AG09309 (cell line): ENCODE results near the gene H2AZ2.

Experiments
- DNase-seq: peaks from one replicate; pipeline ENCODE4 v3.0.0-alpha.2; 2010; ENCODE audit warnings: low read depth
- H3K4me3 ChIP-seq: 2 replicates; pipeline ENCODE4 v1.5.1; 2011; ENCODE audit warnings: mild to moderate bottlenecking, low read depth, low read length, moderate library complexity; ENCODE audit not compliant: control insufficient read depth
- CTCF ChIP-seq: IDR thresholded peaks from 2 replicates; pipeline ENCODE4 v1.5.1; 2011; ENCODE audit warnings: mild to moderate bottlenecking, low read depth, low read length, inconsistent platforms; ENCODE audit not compliant: insufficient read depth, control insufficient read depth; ENCODE audit errors: missing control alignments

Gene H2AZ2

DNA sequence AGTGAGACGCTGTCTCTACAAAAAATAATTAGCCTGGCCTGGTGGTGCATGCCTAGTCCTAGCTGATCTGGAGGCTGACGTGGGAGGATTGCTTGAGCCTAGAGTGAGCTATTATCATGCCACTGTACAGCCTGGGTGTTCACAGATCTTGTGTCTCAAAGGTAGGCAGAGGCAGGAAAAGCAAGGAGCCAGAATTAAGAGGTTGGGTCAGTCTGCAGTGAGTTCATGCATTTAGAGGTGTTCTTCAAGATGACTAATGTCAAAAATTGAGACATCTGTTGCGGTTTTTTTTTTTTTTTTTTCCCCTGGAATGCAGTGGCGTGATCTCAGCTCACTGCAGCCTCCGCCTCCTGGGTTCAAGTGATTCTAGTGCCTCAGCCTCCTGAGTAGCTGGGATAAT lies 46.0 kb downstream of the H2AZ2 start:
- no peak for DNase-seq
- H3K4me3 ChIP-seq, result no peak overlapping the region
- no peak for TF ChIP-seq CTCF

DNA sequence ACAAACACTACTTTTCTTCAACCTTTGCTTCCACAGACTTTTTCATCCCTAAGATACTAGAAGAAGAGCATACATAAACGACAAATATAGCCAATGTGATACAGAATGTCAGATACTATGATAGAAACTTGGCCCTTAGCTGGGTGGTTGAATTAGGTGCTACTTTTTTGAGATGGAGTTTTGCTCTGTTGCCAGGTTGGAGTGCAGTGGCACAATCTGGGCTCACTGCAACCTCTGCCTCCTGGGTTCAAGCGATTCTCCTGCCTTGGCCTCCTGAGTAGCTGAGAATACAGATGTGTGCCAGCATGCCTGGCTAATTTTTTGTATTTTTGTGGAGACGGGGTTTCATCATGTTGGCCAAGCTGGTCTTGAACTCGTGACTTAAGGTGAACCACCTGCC lies 47.9 kb downstream of the H2AZ2 start:
- no peak overlapping the region for H3K4me3 ChIP-seq
- DNase-seq, result no peak
- no peak for TF ChIP-seq CTCF

DNA sequence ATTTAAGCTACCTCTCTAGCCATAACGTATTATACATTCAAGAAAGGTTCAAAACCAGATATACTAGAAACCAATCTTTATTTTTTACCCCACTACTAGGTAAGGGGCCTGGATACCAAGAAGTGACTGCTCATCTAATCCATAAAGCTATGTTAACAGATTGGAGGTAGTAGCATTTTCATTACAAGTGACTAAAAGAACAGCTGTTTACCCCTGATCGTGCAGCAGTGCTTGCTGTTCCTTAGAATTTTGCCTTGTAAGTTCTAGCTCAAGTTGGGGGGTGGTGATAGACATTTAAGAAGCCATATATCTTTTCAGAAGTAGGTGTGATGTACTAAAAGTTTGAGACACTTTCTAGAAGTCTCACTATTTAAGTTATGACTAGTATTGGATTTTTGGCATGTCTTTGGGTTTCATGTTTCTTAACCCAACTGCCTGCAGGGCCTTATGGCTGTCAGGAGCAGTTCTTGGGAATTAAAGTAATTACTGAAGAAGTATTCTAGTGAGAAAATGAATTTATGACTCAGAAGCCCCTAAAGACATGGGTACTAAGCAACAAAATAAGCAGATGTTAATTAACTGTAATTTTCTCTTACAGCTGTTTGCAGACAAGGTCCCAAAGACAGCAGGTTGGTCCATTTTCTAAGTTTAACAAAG lies 49.1 kb downstream of the H2AZ2 start:
- no peak for TF ChIP-seq CTCF
- H3K4me3 ChIP-seq, result peak overlapping the region; percentile 56
- DNase-seq, result no peak

- H3K4me3 ChIP-seq, result peak overlapping the region; percentile 56
- peak; percentile 52 for DNase-seq
- TF ChIP-seq CTCF, result peak; percentile 42
These were observed 50.3 kb downstream of the H2AZ2 start for GRCh38 chr7:44797329-44798258.

- H3K4me3 ChIP-seq, result peak within 1 kb of the TSS; percentile 56
- DNase-seq, result peak; percentile 95
- TF ChIP-seq CTCF, result no peak
These were observed 51.2 kb downstream of the H2AZ2 start, which contains the start of gene PPIA for GRCh38 chr7:44796504-44797328. TSS of gene PPIA (plus strand) at chr7:44796681. CDS start at chr7:44796725, 44 bp downstream.

DNA sequence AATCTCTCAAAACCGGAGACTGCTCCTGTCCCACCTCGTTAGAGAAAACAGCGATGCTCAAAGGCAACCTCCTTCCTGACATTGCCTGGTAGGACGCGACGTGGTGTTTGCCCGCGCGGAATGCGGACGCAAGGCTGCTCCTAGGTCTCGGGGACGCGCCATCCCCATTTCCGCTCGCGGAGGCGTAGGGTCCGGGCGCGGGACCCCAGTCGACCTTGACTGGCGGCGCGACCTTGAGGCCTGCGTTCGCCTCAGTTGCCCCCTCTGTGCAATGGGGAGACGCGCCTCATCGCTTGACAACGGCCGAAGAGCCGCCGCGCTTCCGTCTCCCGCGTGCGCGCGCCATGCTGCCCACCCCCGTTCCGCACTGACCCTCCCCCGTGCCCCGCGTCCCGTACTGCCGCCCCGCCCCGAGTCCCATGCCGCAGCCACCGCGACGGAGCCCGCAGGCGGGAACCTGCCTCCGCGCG lies 51.8 kb downstream of the H2AZ2 start:
- peak overlapping the region; percentile 56 for H3K4me3 ChIP-seq
- no peak for DNase-seq
- no peak for TF ChIP-seq CTCF
